ENCODE results near the gene NT5DC3. TPM values are rescaled to one million over a fixed set of nuclear protein-coding genes. Genes with fewer than 3 reads are reported as not detected.

NT5DC3 gene
- total RNA-seq, 2 experiments from 2014 or later, result 2.7 to 5.3 TPM

DNA sequence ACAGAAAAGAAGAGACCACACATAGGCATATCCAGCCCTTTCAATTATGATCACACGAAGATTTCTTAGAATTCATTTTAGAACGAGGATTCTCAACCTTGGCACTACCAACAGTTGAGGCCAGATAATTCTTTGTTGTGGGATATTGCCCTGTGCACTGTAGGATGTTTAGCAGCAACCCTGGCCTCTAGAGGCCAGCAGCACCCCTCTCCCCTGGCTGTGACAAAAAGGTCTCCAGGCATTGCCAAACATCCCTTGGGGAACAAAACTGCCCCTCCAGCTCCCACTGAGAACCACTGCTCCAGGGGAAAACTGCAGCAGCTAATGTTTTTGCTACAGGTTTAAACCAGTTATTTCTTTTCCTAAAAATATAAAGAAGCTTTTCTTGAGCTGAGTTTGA lies 7.1 kb downstream of the NT5DC3 start:
- Mint-ChIP-seq H3K27me3 (no peaks in the 10 kb centered on the region), H3K9me3 (ENCODE audit: low read depth) (peaks cover 5% of the 10 kb centered on the region), H3K36me3 (peaks cover 12% of the 10 kb centered on the region), H3K4me3 (no peak overlapping the region), H3K4me1 (peaks cover 2% of the 10 kb centered on the region), H3K27ac (no peak overlapping the region)
- DNase-seq, result no peak
- no peak for ATAC-seq
- CTCF ChIA-PET, result no interaction called here

DNA sequence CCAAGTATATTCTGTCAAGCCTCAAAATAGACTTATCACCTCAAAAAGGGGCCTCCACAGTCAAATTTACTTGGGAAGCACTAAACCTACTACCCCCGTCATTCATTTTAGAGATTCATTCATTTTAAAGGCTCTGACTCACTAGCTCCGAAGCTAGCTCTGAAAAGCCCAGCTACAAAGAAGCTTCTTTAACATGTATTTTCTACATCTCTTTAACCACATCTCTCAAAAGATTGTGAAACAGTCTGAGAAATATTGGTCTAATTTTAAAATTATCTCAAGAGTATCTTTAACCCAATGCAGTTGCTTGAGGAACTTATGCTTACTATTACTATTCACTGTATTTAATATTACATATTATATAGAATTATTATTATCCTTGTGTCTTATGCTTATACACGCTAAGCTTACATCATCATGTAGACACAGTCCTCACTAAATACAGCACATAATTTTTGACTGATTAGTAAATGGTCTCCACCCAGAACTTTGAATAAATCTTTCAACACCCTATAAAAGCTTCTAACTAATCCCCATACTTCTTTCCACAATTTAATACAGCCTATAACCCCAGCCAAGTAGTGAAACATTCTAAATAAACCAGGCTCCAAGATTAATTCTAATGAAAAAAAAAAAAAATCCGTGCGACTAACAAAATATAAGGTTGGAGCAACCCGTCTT lies 7.8 kb downstream of the NT5DC3 start:
- no peak overlapping the region for H3K4me3 Mint-ChIP-seq
- no peaks in the 10 kb centered on the region for H3K4me1 Mint-ChIP-seq
- ATAC-seq, result no peak
- H3K27me3 Mint-ChIP-seq, result no peaks in the 10 kb centered on the region
- no peak overlapping the region for H3K27ac Mint-ChIP-seq
- H3K36me3 Mint-ChIP-seq, result peaks cover 12% of the 10 kb centered on the region
- no peak for DNase-seq
- CTCF ChIA-PET, result no interaction called here
- H3K9me3 Mint-ChIP-seq (ENCODE audit: low read depth), result peaks cover 5% of the 10 kb centered on the region

DNA sequence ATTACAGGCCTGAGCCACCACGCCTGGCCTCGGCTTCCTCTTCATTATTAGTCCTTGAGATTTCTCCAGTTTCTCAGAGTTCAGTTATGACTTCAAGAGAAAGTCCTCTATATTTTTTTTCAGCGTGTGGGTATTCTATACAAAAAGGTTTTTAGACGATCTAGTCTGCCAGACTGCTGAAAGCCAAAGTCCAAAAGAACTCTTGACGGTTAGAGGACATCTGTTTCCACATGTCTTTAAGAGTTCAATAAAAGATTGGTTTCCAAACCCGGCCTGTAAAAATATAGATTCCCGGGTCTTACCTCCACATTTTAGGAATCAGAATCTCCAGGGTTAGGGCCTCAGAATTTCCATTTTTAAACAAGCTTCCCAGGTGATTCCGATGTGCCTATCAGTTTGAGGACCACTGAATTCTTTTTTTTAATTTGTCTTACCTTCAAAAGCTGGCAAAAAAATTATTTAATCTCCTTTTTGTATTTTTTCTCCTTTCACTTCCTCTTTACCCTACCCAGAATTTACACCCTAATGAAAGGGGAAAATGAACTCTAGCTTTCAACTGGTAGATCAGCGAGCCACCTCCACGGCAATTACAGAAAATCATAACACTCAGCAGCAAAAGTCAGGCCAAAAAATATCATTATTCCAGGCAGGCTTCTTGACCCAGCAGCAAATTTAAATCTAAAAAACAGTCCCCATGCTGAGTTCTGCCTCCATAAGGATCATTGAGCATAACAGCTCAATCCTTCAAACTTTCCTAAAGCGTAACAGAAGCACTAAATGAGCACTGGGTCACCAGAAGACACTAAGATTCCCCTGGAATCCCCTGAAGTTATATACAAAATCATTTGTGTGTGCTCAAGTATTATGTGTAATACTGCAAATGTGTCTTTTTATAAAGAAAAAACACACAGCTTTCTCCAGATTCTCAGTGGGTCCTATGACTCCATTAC lies 8.7 kb downstream of the NT5DC3 start:
- Mint-ChIP-seq H3K4me3 (no peak overlapping the region), H3K4me1 (no peaks in the 10 kb centered on the region), H3K36me3 (peaks cover 9% of the 10 kb centered on the region), H3K27me3 (no peaks in the 10 kb centered on the region), H3K27ac (no peak overlapping the region), H3K9me3 (ENCODE audit: low read depth) (peaks cover 5% of the 10 kb centered on the region)
- ATAC-seq (no peak), DNase-seq (no peak)
- CTCF ChIA-PET, result interaction anchor here (0.7 kb wide), 1 partner anchor 62 kb away, joined by 6 read pairs; no protein-coding TSS in a partner anchor

DNA sequence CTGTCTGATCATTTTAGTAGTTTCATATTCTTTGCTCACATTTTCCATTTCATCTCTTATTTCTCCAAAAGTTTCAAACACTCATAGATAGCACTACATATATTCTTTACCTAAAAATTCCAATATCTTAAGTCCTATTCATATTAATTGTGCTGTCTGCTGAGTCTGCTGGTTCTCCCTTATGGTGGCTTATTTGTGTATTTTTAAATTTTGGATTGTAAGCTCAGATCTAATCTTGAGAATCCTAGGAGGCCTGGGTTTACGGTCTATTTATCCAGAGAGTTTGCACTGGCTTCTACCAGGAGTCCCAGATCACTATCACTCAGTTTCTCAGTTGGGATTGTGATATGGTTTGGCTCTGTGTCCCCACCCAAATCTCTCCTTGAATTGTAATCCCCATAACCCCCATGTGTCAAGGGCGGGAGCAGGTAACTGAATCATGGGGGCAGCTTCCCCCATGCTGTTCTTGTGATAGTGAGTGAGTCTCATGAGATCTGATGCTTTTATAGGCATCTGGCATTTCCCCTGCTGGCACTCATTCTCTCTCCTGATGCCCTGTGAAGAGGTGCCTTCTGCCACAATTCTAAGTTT lies 10.2 kb downstream of the NT5DC3 start:
- no peaks in the 10 kb centered on the region for H3K4me1 Mint-ChIP-seq
- no peaks in the 10 kb centered on the region for H3K27me3 Mint-ChIP-seq
- H3K9me3 Mint-ChIP-seq (ENCODE audit: low read depth), result peaks cover 5% of the 10 kb centered on the region
- H3K27ac Mint-ChIP-seq, result no peak overlapping the region
- no peak overlapping the region for H3K4me3 Mint-ChIP-seq
- H3K36me3 Mint-ChIP-seq, result peaks cover 9% of the 10 kb centered on the region
- ATAC-seq (no peak), DNase-seq (no peak)
- CTCF ChIA-PET, result no interaction called here

DNA sequence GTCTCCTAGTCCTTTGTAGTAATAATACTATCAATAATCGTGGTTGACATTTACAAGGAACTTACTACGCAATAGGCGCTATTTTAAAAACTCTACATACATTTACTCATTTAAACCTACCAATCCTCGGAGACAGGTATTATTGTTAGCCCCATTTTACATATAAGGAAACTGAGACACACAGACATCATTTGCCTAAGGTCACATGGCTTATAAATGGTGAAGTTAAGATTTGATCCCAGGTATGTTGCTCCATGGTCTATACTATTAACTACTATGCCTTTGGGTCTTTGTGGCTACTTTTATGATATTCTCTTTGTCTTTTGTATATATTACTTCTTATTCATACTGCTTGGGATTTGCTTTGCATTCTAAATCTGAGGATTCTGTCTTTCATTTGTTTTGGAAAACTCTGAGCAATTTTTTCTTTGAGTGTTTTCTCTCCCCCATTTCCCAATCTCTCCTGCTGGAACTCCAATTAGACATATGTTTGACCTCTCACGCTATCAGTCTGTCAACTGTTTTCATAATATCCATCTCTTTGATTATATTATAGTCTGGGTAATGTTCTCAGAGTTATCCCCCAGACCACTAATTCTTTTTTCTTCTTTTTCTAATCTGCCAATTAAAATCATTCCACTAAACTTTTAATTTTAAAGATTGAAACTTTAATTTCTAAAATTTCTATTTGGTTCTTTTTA lies 10.9 kb downstream of the NT5DC3 start:
- H3K27me3 Mint-ChIP-seq, result no peaks in the 10 kb centered on the region
- H3K4me3 Mint-ChIP-seq, result no peak overlapping the region
- no peak overlapping the region for H3K27ac Mint-ChIP-seq
- peaks cover 5% of the 10 kb centered on the region for H3K9me3 Mint-ChIP-seq (ENCODE audit: low read depth)
- ATAC-seq (no peak), DNase-seq (no peak)
- H3K36me3 Mint-ChIP-seq, result peaks cover 9% of the 10 kb centered on the region
- CTCF ChIA-PET, result no interaction called here
- H3K4me1 Mint-ChIP-seq, result no peaks in the 10 kb centered on the region

DNA sequence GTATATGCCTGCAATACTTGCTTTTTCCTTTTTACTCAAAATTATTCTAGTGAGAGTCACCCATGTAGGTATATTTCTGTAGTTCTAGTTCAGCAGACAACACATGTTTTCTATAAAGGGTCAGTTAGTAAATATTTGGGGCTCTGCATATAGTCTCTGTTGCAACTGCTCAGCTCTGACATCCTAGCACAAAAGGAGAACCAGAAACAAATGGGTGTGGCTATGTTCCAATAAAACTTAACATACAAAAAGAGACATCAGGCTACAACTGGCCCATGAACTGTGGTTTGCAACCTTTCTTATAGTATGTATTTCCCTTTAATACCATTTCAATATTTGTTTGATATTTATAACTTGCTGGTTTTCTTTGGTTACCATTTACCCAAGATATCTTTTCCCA lies 11.9 kb downstream of the NT5DC3 start:
- no peak for ATAC-seq
- CTCF ChIA-PET, result no interaction called here
- Mint-ChIP-seq H3K9me3 (ENCODE audit: low read depth) (peaks cover 5% of the 10 kb centered on the region), H3K4me1 (no peaks in the 10 kb centered on the region), H3K27me3 (no peaks in the 10 kb centered on the region), H3K4me3 (no peak overlapping the region), H3K27ac (no peak overlapping the region), H3K36me3 (peaks cover 9% of the 10 kb centered on the region)
- no peak for DNase-seq

DNA sequence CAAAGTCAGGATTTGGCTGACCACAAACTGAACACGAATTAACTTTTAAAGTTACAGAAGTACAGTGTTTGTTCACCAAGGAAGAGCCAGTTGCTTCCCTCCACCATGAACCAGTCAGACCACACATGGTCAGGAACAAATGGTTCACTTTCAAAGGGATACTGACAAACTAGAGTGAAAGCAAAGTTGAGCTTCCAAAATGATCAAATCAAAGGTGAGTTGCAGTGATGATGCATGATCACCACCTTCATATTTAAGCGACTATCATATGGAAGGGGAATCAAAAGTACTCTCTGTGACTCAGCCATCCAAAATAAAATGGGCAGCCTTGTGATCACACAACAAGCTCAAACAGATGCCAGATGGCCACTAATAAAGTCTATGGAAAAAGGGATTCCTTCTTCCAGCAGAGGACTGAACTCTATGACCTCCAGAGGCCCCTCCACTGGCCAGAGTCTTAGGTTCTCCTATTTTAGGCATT lies 13.1 kb downstream of the NT5DC3 start:
- Mint-ChIP-seq H3K4me3 (no peak overlapping the region), H3K9me3 (ENCODE audit: low read depth) (peaks cover 5% of the 10 kb centered on the region), H3K27ac (no peak overlapping the region), H3K27me3 (no peaks in the 10 kb centered on the region), H3K4me1 (no peaks in the 10 kb centered on the region), H3K36me3 (peaks cover 9% of the 10 kb centered on the region)
- ATAC-seq, result no peak
- no peak for DNase-seq
- CTCF ChIA-PET, result no interaction called here

DNA sequence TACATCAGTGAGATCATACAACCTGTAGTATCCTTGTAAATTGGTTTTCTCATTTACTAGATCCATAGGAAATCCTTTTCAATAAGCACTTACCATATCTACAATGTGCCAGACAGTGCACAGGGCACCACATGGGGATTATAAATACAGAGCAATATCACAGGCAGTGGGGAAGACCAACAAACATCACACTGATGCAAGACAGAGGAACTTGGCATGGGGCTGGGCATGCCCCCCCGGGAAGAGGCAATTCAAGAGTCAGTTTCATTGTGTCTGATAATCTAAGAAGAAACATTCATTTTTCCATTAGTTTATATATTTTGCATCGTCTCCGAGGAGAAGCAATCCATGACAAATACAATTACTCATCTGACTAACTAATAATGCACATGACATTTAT lies 16.2 kb downstream of the NT5DC3 start:
- Mint-ChIP-seq H3K4me1 (no peaks in the 10 kb centered on the region), H3K9me3 (ENCODE audit: low read depth) (peaks cover 6% of the 10 kb centered on the region), H3K36me3 (peaks cover 7% of the 10 kb centered on the region), H3K27me3 (no peaks in the 10 kb centered on the region), H3K27ac (no peak overlapping the region), H3K4me3 (no peak overlapping the region)
- DNase-seq, result no peak
- CTCF ChIA-PET, result no interaction called here
- ATAC-seq, result no peak

DNA sequence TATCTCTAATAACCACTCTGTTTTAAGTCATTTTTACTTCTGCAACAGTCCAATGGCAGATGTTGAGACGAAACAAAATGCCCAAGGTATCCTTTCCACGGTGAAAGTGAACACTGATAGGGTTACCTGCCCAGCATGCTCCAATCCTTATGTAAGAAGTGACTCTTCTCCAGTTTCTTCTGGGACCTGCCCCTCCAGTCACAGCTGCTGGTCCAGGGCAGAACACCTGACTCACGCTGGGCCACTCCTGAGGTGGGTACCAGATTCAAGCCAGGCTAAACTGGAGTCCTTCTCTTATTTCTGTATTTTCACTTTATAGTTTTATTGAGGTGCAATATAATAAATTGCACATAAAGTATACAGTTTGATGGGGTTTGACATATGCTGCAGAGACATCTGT lies 16.7 kb downstream of the NT5DC3 start:
- no peaks in the 10 kb centered on the region for H3K27me3 Mint-ChIP-seq
- H3K4me3 Mint-ChIP-seq, result no peak overlapping the region
- H3K36me3 Mint-ChIP-seq, result peaks cover 7% of the 10 kb centered on the region
- no peak for DNase-seq
- peaks cover 6% of the 10 kb centered on the region for H3K9me3 Mint-ChIP-seq (ENCODE audit: low read depth)
- no peak overlapping the region for H3K27ac Mint-ChIP-seq
- no peak for ATAC-seq
- CTCF ChIA-PET, result no interaction called here
- H3K4me1 Mint-ChIP-seq, result no peaks in the 10 kb centered on the region

DNA sequence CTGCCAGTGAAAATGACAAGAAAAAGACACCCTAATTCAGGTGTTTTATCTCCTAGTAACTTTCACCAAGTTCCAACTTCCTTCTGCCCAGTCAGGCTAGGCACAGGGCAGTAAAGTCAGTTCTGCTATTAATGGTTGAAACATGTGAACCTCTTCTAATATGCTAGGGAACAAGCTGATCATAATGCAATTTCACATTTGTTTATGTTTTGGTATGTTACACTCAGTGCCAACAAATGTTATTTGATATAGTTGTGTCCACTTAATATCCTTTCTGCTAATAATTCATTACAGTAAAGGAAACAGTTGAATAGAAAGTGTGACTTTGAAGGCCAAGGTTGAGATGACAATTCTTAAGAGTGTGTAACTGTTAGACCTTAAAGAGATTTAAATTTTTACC lies 17.2 kb downstream of the NT5DC3 start:
- Mint-ChIP-seq H3K4me1 (no peaks in the 10 kb centered on the region), H3K9me3 (ENCODE audit: low read depth) (peaks cover 6% of the 10 kb centered on the region), H3K36me3 (peaks cover 7% of the 10 kb centered on the region), H3K27ac (no peak overlapping the region), H3K4me3 (no peak overlapping the region), H3K27me3 (no peaks in the 10 kb centered on the region)
- no peak for DNase-seq
- no peak for ATAC-seq
- CTCF ChIA-PET, result no interaction called here

DNA sequence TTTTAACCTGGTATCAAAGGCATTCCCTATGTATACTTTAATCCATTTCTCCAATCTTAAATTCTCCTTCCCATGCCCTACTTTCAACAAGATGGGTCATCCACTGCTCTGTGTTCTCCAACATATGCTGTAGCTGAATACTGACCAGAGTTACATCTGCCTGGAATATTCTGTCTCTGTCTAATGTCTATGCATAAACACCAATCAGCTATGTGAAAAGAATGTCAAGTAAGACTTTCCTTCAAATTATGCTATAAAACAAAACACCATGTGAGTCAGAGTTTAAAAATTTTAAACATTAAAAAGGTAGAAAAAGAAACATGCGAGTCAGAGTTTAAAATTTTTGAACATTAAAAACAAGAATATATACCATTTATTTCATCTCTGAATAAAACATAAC lies 19.3 kb downstream of the NT5DC3 start:
- Mint-ChIP-seq H3K27me3 (no peaks in the 10 kb centered on the region), H3K4me3 (no peak overlapping the region), H3K9me3 (ENCODE audit: low read depth) (peaks cover 6% of the 10 kb centered on the region), H3K4me1 (no peaks in the 10 kb centered on the region), H3K36me3 (peaks cover 7% of the 10 kb centered on the region), H3K27ac (no peak overlapping the region)
- no peak for DNase-seq
- CTCF ChIA-PET, result no interaction called here
- no peak for ATAC-seq

DNA sequence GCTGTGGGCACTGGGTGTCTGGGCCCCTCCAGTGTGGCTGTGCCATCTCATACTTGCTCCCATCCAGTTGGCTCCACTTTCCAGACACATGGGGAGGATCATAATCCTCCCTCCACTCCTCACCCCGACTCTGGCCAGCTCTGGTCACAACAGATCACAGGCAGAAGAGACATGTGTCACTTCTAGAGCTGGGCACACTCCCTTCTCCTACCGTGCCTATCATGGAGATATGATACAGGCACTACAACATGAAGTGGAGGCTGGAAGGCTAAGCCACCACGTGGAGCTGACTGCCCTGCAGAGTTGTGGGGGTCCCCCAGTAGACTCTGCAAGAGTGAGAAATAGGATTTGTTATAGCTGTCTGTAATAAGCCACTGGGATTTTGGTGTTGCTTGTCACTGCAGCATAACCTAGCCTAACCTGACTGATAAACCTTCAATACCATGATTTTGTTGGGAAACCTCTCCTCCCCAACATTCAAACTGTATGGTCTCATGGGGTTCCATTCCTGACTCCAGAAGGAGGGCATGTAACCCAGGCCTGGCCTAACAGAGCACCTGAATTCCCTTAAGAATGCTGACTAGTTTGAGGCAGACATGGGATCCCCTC lies 20.0 kb downstream of the NT5DC3 start:
- Mint-ChIP-seq H3K4me3 (no peak overlapping the region), H3K36me3 (peaks cover 7% of the 10 kb centered on the region), H3K27me3 (no peaks in the 10 kb centered on the region), H3K4me1 (no peaks in the 10 kb centered on the region), H3K9me3 (ENCODE audit: low read depth) (peaks cover 6% of the 10 kb centered on the region), H3K27ac (no peak overlapping the region)
- DNase-seq (no peak), ATAC-seq (no peak)
- CTCF ChIA-PET, result no interaction called here

DNA sequence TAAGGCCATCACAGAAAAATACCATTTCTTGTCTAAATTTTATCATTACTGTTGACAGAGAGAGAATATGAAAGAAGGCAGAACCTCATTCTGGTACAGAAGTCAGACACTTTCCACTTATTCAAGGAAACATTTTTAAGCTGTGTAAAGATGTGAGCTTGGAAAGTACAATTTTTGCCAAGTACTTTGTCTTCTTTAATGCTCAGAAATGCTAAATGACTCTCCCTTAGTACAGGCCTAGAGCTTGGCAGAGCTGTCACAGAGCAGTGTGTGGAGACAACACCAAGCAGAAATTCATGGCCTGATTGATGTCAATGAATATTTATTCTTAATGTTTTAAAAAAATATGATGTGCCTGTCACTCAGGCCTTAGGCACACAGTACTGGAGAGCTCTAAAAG lies 20.7 kb downstream of the NT5DC3 start:
- H3K27ac Mint-ChIP-seq, result no peak overlapping the region
- H3K36me3 Mint-ChIP-seq, result peaks cover 7% of the 10 kb centered on the region
- ATAC-seq (no peak), DNase-seq (no peak)
- H3K4me3 Mint-ChIP-seq, result no peak overlapping the region
- no peaks in the 10 kb centered on the region for H3K4me1 Mint-ChIP-seq
- no peaks in the 10 kb centered on the region for H3K27me3 Mint-ChIP-seq
- CTCF ChIA-PET, result no interaction called here
- peaks cover 6% of the 10 kb centered on the region for H3K9me3 Mint-ChIP-seq (ENCODE audit: low read depth)

Measured in activated CD8-positive, alpha-beta memory T cell treated with anti-CD3 and anti-CD28 coated beads, Interleukin-2, amount 10 ng/mL, durations not matched to agents 7 days and 5 days (primary cell).